ENCODE measurements around the gene IGFL3.
"Not testable (repeated sequence)": the region's sequence is repeated elsewhere in the genome, so short reads cannot be mapped to it uniquely, and the experiment has no call there.

The IGFL3 gene

GRCh38 chr19:46124638-46125115 lies at the start of gene IGFL3:
TSS of gene IGFL3 (minus strand) at chr19:46124688. CDS start at chr19:46124649, 39 bp downstream.
- no peak for DNase-seq

- no peak for DNase-seq
These were observed 49.5 kb upstream of the IGFL3 start for GRCh38 chr19:46173886-46174480.

- no peak for DNase-seq
These were observed 38.2 kb upstream of the IGFL3 start for GRCh38 chr19:46162731-46163130.

- DNase-seq = not testable (repeated sequence)
These were observed 37.3 kb upstream of the IGFL3 start for GRCh38 chr19:46161642-46162257.

GRCh38 chr19:46160233-46160775 lies 35.8 kb upstream of the IGFL3 start:
- no peak for DNase-seq

- no peak for DNase-seq
These were observed 35.1 kb upstream of the IGFL3 start for GRCh38 chr19:46159418-46160232.

GRCh38 chr19:46155237-46155636 lies 30.7 kb upstream of the IGFL3 start:
- no peak for DNase-seq

GRCh38 chr19:46150606-46151005 lies 26.1 kb upstream of the IGFL3 start:
- DNase-seq = no peak

- DNase-seq = no peak
These were observed 23.4 kb upstream of the IGFL3 start, which contains the start of gene IGFL2 for GRCh38 chr19:46147791-46148288. TSS of gene IGFL2 (plus strand) at chr19:46148238. CDS start at chr19:46148279, 41 bp downstream.

- no peak for DNase-seq
These were observed 22.8 kb upstream of the IGFL3 start for GRCh38 chr19:46147166-46147740.

GRCh38 chr19:46144756-46145155 lies 20.3 kb upstream of the IGFL3 start:
- no peak for DNase-seq

GRCh38 chr19:46142294-46142693 lies 17.8 kb upstream of the IGFL3 start:
- DNase-seq = no peak

GRCh38 chr19:46141421-46141820 lies 16.9 kb upstream of the IGFL3 start:
- no peak for DNase-seq

- no peak for DNase-seq
These were observed 13.5 kb upstream of the IGFL3 start for GRCh38 chr19:46137915-46138473.

GRCh38 chr19:46134527-46134926 lies 10.0 kb upstream of the IGFL3 start:
- no peak for DNase-seq

- no peak for DNase-seq
These were observed 9.3 kb upstream of the IGFL3 start for GRCh38 chr19:46133777-46134241.

- peak; percentile 22 for DNase-seq
These were observed 8.7 kb upstream of the IGFL3 start for GRCh38 chr19:46133101-46133627.

- no peak for DNase-seq
These were observed 8.1 kb upstream of the IGFL3 start for GRCh38 chr19:46132508-46133100.

- DNase-seq = no peak
These were observed 7.1 kb upstream of the IGFL3 start for GRCh38 chr19:46131485-46132143.

GRCh38 chr19:46126086-46126580 lies 1.6 kb upstream of the IGFL3 start:
- no peak for DNase-seq

GRCh38 chr19:46125447-46125846 lies 959 bp upstream of the IGFL3 start:
- DNase-seq = no peak
